ENCODE measurements around the gene RAB6B.

Gene RAB6B

GRCh38 chr3:133930341-133930933 lies 34.8 kb upstream of the RAB6B start:
- DNase-seq: peak in 1 of 14 donors; percentile 13

- DNase-seq: no peak
Measured at GRCh38 chr3:133928903-133929607, 33.4 kb upstream of the RAB6B start.

- no peak for DNase-seq
Measured at GRCh38 chr3:133928136-133928893, 32.6 kb upstream of the RAB6B start.

GRCh38 chr3:133927540-133928066 lies 31.9 kb upstream of the RAB6B start:
- peak in 7 of 14 donors; percentile 10 to 67 (median 26) for DNase-seq

GRCh38 chr3:133926736-133927539 lies 31.3 kb upstream of the RAB6B start:
- DNase-seq: peak in 1 of 14 donors; percentile 35

GRCh38 chr3:133925960-133926735 lies 30.5 kb upstream of the RAB6B start:
- DNase-seq: no peak

- DNase-seq: no peak
Measured at GRCh38 chr3:133924041-133924440, 28.4 kb upstream of the RAB6B start.

GRCh38 chr3:133921592-133921991 lies 25.9 kb upstream of the RAB6B start:
- DNase-seq: no peak

GRCh38 chr3:133917144-133917543 lies 21.5 kb upstream of the RAB6B start:
- no peak for DNase-seq

GRCh38 chr3:133915685-133916658 lies 20.3 kb upstream of the RAB6B start:
- DNase-seq: no peak

- DNase-seq: no peak
Measured at GRCh38 chr3:133914839-133915600, 19.3 kb upstream of the RAB6B start.

GRCh38 chr3:133910422-133910821 lies 14.7 kb upstream of the RAB6B start:
- DNase-seq: no peak

GRCh38 chr3:133905376-133905775 lies 9.7 kb upstream of the RAB6B start:
- DNase-seq: no peak

GRCh38 chr3:133901847-133902246 lies 6.2 kb upstream of the RAB6B start:
- DNase-seq: no peak

- no peak for DNase-seq
Measured at GRCh38 chr3:133901083-133901482, 5.4 kb upstream of the RAB6B start.

- no peak for DNase-seq
Measured at GRCh38 chr3:133899311-133899710, 3.6 kb upstream of the RAB6B start.

- DNase-seq: no peak
Measured at GRCh38 chr3:133897547-133897946, 1.9 kb upstream of the RAB6B start.

- peak in 1 of 14 donors; percentile 61 for DNase-seq
Measured at GRCh38 chr3:133896002-133896761, 500 bp upstream of the RAB6B start.
